ENCODE measurements around the gene NXPH4.

NXPH4 gene

DNA sequence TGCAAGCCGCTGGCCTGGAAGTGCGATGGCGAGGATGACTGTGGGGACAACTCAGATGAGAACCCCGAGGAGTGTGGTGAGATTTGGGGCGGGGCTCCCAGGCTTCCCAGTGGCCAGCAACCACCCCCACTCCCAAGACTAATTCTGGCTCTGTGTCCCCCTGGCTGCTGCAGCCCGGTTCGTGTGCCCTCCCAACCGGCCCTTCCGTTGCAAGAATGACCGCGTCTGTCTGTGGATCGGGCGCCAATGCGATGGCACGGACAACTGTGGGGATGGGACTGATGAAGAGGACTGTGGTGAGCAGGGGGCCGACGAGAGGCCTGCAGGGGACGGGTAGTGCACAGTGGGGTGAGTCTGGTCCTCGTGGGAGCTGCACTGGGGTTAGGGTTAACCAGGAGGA, 12.1 kb upstream of the NXPH4 start:
- no peak for DNase-seq

DNA sequence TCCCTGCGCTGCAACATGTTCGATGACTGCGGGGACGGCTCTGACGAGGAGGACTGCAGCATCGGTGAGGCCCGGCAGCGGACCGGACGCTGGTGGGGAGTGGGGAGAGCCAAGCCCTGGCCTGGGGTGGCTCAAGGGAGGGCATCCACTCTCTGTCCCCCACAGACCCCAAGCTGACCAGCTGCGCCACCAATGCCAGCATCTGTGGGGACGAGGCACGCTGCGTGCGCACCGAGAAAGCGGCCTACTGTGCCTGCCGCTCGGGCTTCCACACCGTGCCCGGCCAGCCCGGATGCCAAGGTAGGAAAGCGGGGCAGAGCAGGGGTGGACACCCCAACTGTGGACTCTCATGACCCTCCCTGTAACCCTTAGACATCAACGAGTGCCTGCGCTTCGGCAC, 11.4 kb upstream of the NXPH4 start:
- no peak for DNase-seq

DNA sequence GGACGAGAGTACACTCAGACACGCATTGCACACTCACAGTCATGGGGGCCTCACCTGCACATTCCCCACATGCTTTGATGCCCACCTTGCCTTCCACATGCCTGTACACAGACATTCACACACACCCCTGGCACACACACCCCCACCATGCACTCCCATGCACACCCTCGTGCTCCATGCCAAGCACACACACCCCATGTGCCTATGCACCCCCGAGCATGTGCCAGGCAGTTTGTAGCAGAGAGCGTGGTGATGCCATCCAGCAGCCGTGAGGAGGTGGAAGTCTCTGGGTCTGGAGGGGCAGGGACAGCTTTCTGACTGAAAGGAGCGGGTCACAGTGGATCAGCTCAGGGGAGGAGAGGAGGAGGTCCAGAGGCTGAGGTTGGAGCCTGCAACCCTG, 10.7 kb upstream of the NXPH4 start:
- no peak for DNase-seq

DNA sequence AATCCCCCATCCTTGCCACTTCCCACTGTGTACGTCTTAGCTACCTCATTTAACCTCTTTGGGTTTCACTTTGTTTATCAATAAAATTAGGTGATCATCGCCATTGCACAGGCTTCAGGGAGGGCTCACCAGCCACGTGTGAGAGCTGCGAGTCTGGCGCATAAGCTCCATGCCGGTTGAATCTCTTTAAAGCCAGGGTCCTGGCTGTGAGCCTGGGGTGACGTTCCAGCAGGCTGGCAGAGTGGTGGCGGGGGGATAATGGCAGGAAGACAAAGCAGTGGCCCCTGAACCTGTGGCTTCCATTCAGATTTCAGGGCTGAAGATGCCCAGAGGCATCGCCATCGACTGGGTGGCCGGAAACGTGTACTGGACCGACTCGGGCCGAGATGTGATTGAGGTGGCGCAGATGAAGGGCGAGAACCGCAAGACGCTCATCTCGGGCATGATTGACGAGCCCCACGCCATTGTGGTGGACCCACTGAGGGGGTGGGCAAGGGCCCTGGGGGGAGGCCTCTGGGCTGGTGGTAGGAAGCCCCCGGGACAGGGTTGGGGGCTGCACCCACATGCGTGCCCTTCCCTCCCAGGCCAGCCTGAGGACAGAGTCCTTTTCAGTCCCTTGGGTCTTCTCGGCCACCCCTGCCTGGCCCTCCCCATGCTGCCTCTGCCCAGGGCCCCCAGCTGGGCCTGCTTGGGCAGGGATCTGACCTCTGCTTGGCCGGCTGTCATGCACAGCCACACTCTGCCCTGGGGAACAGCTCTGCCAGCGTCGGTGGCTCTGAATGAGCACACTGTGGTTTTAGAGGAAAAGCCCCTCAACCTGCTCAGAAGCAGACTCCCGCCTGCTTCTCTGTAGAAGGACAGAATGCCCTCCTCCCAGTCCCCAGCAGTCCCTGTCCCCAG, 8.6 kb upstream of the NXPH4 start:
- DNase-seq: no peak

DNA sequence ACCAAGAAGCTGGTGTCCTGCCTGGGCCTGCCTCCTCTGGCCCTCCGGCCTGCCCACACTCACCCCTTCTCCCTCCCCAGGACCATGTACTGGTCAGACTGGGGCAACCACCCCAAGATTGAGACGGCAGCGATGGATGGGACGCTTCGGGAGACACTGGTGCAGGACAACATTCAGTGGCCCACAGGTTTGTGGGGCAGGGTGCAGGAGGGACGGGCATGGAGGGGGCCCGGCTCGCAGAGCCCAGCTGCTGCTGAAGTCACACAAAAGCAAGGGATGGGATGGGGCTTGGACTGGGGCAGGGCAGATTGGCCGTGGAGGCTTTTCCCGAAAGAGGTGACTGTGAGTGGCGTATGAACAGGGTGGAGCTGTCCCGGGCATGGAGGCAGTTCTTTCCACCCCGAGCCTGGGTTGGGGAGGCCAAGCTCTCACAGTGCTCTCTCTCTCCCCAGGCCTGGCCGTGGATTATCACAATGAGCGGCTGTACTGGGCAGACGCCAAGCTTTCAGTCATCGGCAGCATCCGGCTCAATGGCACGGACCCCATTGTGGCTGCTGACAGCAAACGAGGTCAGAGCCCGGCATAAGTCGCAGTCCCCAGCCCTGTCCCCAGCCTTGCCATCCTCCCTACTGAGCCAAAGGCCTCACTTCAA, 7.8 kb upstream of the NXPH4 start:
- DNase-seq: no peak

DNA sequence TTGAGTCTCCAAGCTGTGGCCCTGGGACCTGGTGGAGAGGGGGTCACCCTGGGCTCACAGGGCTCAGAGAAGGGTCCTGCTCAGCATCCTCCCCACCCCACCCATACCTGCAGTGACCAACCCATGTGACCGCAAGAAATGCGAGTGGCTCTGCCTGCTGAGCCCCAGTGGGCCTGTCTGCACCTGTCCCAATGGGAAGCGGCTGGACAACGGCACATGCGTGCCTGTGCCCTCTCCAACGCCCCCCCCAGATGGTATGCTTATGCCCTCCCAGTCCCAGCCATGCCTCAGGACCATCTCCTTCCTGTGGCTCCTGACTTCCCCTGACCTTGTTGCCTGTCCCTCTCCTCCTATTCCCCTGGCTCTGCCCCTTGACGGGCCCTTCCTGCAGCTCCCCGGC, 6.7 kb upstream of the NXPH4 start:
- no peak for DNase-seq

DNA sequence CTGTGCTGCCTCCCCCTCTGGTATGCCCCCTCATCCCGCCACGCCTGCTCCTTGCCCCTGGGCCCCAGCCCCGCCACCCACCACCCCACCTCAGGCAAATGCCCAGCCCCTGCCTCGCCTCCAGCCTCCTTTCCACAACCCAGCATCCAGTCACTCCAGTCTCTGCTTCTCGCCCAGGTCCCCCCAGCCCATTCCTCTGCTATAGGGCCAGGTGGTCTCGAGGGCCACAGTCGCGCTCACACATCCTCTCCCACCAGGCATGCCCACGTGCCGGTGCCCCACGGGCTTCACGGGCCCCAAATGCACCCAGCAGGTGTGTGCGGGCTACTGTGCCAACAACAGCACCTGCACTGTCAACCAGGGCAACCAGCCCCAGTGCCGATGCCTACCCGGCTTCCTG, 6.1 kb upstream of the NXPH4 start:
- DNase-seq: no peak

DNA sequence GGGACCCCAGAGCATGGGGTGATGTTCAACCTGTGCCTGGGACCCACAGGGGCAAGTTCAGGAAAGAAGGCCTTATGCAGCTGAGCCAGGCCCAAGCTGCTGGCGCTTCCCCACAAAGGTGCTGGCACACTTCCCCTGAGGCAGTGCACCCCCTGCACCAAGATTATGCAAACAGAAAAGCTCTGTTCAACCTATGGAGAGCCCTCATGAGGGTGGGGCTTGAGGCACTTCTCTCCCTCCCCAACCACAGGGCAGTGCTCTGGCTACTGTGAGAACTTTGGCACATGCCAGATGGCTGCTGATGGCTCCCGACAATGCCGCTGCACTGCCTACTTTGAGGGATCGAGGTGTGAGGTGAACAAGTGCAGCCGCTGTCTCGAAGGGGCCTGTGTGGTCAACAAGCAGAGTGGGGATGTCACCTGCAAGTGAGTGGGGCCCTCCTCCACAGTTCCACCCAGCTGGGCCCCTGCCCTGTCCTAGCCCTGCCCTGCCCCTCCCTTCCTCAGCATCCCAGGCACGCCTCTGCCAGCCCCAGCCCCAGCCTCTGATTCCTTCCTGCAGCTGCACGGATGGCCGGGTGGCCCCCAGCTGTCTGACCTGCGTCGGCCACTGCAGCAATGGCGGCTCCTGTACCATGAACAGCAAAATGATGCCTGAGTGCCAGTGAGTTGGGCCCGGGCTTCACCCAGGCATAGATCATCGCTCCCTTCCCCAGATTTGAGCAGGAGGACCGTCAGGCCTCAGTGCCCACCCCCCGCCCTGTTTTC, 5.5 kb upstream of the NXPH4 start:
- no peak for DNase-seq

DNA sequence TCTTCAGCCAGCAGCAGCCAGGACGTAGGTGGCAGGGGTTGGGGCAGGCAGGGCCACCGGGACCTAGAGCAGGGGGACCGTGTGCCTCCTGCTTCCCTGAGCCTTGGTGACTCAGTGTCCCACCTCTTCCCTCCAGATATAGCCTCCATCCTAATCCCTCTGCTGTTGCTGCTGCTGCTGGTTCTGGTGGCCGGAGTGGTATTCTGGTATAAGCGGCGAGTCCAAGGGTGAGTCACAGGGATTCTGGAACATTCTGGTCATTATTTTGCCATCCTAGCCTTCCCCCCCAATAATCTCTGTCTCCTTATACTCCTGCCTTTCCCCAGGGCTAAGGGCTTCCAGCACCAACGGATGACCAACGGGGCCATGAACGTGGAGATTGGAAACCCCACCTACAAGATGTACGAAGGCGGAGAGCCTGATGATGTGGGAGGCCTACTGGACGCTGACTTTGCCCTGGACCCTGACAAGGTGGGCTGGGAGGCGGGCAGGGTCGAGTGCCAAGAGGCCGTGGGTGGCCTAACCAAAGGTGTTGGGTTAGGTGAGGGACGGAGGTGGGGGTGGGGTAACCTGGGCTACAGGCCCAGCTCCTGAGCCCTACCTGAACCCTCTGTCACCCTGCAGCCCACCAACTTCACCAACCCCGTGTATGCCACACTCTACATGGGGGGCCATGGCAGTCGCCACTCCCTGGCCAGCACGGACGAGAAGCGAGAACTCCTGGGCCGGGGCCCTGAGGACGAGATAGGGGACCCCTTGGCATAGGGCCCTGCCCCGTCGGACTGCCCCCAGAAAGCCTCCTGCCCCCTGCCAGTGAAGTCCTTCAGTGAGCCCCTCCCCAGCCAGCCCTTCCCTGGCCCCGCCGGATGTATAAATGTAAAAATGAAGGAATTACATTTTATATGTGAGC, 4.5 kb upstream of the NXPH4 start:
- no peak for DNase-seq

DNA sequence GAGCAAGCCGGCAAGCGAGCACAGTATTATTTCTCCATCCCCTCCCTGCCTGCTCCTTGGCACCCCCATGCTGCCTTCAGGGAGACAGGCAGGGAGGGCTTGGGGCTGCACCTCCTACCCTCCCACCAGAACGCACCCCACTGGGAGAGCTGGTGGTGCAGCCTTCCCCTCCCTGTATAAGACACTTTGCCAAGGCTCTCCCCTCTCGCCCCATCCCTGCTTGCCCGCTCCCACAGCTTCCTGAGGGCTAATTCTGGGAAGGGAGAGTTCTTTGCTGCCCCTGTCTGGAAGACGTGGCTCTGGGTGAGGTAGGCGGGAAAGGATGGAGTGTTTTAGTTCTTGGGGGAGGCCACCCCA, 3.9 kb upstream of the NXPH4 start:
- DNase-seq: no peak

DNA sequence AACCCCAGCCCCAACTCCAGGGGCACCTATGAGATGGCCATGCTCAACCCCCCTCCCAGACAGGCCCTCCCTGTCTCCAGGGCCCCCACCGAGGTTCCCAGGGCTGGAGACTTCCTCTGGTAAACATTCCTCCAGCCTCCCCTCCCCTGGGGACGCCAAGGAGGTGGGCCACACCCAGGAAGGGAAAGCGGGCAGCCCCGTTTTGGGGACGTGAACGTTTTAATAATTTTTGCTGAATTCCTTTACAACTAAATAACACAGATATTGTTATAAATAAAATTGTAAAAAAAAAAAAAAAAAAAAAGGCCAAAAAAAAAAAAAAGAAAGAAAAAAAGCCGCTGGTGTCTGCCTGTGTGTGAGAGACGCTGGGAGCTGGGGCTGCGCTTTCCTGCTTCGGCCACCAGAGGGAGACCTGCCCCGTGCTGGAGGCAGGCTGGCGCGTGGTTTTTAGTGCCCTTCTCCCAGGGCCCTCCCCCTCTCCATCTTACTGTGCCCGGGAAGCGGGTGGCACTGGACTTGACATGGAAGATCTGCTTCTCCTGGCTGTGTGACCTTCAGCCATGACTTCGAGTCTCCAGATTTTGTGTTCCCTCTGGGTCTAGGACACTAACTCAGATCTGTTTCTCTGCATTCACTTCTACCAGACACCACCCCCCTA, 3.4 kb upstream of the NXPH4 start:
- peak; percentile 69 for DNase-seq

DNA sequence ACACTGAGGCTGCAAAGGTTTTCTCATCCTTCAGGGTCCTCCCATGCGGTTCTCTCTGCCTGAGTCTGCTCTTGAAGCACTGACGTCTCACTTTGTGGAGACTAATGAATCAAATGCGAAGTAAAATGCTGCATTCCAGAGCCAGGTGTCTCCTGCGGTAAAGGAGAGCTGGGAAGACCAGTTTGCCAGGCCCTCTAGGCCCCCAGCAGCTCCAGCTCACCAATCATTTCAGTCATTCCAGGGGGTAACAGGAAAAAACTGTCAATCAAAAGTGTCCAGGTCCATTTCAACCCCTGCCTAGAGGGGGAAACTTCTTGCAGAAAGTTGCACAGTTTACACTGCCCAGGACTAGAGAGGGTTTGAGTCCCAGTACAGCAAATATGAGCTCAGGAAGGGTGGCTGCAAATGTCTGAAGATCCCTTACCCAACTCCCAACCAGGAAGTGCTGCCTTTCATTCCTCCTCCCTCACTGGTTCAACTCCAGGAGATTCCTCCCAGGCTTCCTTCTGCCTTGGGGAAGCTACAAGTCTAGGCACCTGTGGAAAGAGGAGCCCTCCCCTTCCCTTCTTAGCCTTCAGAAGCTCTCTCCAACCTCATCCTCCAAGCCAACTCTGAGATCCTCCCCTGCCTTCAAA, 2.7 kb upstream of the NXPH4 start:
- no peak for DNase-seq

DNA sequence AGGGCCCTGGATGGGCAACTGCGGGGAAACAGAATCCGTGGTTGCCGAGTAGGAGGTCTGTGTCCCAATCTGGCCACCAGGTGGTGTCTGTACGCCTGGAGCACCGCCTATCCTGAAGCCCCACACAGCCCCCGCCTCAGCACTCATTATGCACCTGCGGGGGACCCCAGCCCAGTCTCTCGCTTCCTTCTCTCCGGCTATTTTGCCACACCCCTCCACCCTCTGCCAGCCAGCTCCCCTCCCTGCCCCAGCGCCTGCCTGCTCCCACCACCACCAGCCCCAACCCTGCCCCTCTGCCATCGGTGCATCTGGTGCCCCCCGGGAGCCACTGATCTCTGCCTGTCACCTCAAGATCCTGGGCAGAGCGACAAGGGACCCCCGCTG, 2.2 kb upstream of the NXPH4 start:
- peak; percentile 80 for DNase-seq

DNA sequence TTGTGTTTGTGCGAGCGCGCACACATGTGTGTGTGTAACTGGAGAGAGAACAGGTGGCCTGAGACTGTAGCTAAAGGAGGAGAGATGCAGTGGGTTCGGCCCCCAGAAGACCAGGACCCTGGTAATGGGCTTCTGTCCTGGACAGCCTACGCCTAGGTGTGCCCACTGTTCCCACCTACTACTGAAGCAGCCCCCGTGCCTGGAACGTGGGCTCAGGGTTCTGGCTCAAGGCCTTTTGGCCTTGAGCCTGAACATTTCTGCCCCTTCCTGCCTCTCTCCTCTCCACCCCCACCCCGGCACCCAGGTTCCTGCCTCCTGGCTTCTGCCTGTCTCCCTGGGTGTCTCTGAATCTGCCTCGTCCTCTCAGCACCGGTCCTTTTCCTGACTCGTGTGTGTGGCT, 1.5 kb upstream of the NXPH4 start:
- no peak for DNase-seq

DNA sequence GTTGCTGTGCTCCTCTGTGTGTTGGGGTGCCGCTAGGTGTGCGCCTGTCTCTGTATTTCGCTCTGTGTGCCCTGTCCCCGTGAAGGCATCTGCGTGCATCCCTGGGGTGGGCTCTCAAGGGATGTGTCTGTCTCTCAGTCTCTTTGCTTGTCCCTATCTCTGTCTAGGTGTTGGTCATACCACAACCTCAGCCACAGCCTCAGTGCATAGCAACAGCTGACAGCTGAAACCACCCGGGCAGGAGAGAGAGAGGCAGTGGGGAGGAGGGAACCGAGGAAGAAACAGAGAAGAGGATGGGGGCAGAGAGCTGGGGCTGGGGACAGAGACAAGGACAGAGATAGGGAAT, 953 bp upstream of the NXPH4 start:
- DNase-seq: no peak

DNA sequence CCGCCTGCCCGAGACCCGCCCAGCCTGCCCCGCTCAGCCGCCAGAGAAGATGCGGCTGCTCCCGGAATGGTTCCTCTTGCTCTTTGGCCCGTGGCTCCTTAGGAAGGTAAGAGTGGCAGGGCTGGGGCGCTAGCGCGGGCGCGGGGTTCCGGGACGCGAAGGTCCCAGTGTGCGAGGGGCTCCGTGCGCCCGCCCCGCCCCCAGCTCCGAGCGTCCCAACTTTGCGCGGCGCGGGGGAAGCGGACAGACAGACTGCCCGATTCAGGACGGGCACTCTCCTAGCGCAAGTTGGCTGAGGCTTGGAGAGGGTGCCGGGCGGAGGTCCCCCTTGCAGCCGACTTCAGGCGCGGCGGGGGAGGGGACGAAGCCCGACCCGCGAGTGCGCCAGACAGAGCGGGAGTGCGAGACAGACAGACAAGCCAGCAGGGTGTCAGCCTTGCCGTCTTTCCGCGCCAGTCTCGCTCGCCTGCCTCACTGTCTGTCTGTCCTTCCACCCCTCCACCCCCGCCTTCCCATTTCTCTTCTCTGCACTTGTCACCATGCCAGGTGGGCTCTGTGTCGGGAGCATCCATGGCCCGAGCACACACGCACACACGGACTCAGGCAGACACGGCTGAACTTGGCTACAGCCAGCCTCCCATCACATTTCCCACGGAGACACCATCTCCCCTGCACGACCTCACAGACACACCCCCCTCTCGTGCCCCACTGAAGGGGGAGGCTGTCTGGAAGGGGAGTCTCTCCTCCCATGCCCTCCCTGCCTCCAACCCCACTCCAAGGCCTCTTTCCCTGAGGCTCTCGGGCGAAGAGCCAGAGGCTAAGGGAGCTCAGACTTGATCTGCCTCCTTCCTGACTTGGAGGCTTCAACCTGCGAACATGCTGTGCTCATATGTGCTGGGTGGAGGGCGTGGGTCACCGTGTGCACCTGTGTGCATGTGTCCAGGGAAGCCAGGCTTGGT, 606 bp downstream of the NXPH4 start:
- no peak for DNase-seq

DNA sequence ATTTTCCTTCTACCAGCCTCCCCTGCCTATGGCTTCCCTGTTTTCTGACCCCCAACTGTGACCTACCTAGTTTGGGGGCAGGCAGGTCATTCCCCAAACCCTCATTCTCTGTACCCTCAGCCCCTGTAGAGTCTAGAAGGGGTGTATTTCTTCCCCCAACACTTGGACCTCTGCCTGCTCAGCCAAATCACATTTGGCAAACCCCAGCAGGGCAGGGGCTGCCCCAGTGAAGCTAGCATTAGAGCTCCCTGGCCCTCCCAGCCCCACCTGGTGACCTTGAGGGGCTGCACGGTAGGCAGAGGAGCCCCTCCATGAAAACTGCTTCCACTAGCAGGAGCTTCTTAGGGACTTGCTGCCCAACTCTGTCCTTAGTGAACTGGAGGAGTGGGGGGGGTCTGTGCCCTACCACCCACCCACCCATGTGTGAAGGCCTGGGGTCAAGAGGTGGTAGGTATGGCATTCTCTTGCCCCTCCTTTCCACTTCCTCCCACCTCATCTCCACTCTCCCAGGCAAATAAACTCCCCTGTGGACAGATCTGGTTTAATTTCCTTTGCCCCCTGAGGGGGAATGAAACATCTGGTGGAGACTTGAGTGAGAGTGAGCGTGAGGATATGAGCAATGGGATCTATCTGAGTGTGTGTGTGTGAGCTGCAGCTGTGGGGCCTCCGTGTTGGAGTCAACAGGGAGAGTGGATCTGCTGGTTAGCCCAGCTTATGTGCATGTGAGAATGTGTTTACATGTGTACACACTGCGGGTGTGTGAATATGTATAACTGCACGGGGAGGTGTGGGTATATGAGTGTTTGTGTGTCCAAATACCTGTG, 1.6 kb downstream of the NXPH4 start:
- DNase-seq: no peak

DNA sequence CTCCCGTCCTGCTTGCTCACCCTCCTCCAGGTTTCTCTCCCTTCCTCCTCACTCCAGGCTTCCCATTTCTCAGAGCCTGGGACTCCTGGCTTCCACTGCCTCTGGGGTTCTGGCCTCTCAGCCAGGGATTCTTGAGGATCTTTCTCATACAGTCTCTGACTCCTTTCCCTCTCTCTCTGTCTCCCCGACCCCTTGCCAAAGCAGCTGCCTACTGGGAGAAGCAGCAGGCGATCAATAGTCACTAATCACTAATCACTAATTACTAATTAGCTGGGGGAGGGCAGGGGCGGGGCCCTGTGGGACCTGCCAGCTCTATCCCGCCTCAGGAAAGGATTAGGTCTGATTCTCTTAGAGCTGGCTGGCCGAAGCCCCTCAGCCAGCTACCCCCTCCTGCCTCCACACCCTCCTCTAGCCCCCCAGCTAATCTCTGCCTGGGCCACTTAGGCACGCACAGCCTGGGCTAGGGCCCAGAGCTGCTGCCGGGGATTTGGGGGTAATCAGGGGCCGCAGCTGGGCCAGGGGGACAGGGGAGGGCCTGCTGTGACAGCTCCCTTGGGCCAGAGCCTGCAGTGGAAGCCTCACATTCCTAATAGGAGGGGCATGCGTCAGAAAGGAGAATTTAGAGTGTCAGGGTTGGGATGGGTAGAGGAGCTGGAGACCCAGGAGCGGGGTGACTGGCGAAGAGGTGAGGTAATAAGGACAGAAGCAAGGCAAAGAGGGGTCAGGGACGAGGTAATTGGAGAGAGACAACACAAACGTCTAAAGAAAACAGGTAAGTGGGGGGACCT, 2.8 kb downstream of the NXPH4 start:
- DNase-seq: no peak

All from NCI-H748 treated with DMSO at 0.1 percent for 48 hours (cell line).